Liver (tissue), 3 donors: ENCODE results near the gene ZIM2.

Experiments
- CTCF ChIP-seq: fragments of 150-350 bp; IDR thresholded peaks from 2 replicates; pipeline ENCODE4 v1.5.1; 2017; ENCODE audit warnings: improper control_type of control experiment, low read depth, low read length; ENCODE audit not compliant: missing input control
- EGR1 ChIP-seq, 2 donors: IDR thresholded peaks; 2 replicates each; pipeline ENCODE4 v1.6.1; 2016 to 2018; ENCODE audit warnings: antibody characterized with exemption in 2 of 2, low read depth in 2 of 2
- JUND ChIP-seq, 2 donors: IDR thresholded peaks; 2 replicates each; pipeline ENCODE4 v1.6.1; 2016; ENCODE audit warnings: antibody characterized with exemption in 2 of 2
- MAX ChIP-seq: IDR thresholded peaks from 2 replicates; pipeline ENCODE4 v1.6.1; 2016; ENCODE audit warnings: antibody characterized with exemption
- YY1 ChIP-seq: IDR thresholded peaks from 2 replicates; pipeline ENCODE4 v1.6.1; 2016; ENCODE audit warnings: antibody characterized with exemption, mild to moderate bottlenecking
- donor health status: healthy.
- donor health status: healthy.

DNA sequence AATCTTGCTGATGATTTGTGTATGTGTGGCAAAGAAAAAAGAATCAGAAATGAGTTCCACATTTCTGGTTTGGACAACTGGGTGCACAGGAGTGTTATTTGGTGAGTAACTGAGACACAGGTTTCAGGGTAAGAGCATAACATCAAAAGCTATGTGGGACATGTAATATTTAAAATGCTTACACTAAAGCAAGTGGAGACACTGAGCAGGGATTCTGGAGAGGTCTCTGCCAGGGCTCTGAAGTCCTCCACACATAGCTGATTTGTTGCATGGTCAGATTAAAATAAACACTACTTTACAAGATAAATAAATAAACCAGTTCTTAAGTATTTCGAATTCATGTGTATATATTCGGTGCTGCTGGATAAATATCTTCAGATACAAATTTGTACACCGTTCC lies 16.3 kb upstream of the ZIM2 start:
- TF ChIP-seq CTCF (no peak), YY1 (no peak), JUND (IDR thresholded peaks at IDR 0.05) (no peak), MAX (no peak), EGR1 (IDR thresholded peaks at IDR 0.05; ENCODE audit: low read depth in 2 of 2) (no peak)
